Neutrophil (primary cell): ENCODE data around the gene PAH.
"Not testable (repeated sequence)": the region's sequence is repeated elsewhere in the genome, so short reads cannot be mapped to it uniquely, and the experiment has no call there.

ENCODE experiments used
- H3K27ac ChIP-seq: fragments of 200-600 bp; sonication (generic); 2 replicates; pipeline ENCODE4 v1.5.1; 2016; ENCODE audit warnings: mild to moderate bottlenecking, moderate library complexity
- H3K27me3 ChIP-seq: fragments of 200-600 bp; sonication (generic); 2 replicates; pipeline ENCODE4 v1.6.0; 2016; ENCODE audit warnings: mild to moderate bottlenecking
- H3K36me3 ChIP-seq: fragments of 200-600 bp; sonication (generic); 2 replicates; pipeline ENCODE4 v1.5.1; 2017
- H3K4me1 ChIP-seq, 2 experiments: fragments of 200-600 bp in 1 of 2; sonication (generic) in 1 of 2; 1 replicate in 1 of 2; 2 replicates in 1 of 2; pipeline versions ENCODE4 v1.5.1 to v1.6.1; 2013 to 2016; ENCODE audit warnings: low read depth in 1 of 2, low read length in 1 of 2, mild to moderate bottlenecking in 1 of 2, moderate library complexity in 1 of 2; ENCODE audit not compliant: control insufficient read depth in 1 of 2, insufficient read depth in 1 of 2
- H3K4me3 ChIP-seq, 2 experiments: fragments of 200-600 bp in 1 of 2; sonication (generic) in 1 of 2; 1 replicate in 1 of 2; 2 replicates in 1 of 2; pipeline ENCODE4 v1.5.1; 2013 to 2016; ENCODE audit warnings: low read depth in 1 of 2, low read length in 1 of 2, mild to moderate bottlenecking in 1 of 2, moderate library complexity in 1 of 2
- H3K9me3 ChIP-seq: fragments of 200-600 bp; sonication (generic); 2 replicates; pipeline ENCODE4 v1.5.1; 2016
- TF ChIP-seq, protein P1 (sequence below): fragments of 200-600 bp; sonication (generic); IDR thresholded peaks from 2 replicates; pipeline ENCODE4 v1.5.1; 2016; ENCODE audit warnings: antibody characterized with exemption

PAH gene

DNA sequence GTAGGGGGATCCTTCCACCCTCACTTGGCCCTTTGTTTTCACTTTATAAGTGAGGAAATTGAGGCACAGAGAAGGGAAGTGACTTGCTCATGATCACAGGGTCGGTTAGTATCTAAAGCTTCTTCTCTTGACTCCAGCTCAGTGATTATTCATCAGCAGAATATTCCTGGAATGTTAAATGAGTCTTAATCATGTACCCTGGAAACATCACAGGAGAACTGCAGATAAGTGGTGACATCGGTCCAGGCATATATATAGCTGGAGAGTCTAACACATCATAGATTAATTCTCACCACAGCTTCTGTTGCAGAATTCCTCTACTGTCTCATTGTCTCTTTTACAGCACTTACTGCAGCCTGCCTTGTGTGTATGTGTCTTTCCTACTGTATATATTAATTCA, 69.9 kb downstream of the PAH start:
- Histone ChIP-seq H3K27ac (no peak overlapping the region), H3K36me3 (no peaks in the 10 kb centered on the region), H3K4me3 (no peak overlapping the region), H3K27me3 (no peaks in the 10 kb centered on the region), H3K9me3 (no peaks in the 10 kb centered on the region), H3K4me1 (no peaks in the 10 kb centered on the region)
- TF ChIP-seq, protein P1, sequence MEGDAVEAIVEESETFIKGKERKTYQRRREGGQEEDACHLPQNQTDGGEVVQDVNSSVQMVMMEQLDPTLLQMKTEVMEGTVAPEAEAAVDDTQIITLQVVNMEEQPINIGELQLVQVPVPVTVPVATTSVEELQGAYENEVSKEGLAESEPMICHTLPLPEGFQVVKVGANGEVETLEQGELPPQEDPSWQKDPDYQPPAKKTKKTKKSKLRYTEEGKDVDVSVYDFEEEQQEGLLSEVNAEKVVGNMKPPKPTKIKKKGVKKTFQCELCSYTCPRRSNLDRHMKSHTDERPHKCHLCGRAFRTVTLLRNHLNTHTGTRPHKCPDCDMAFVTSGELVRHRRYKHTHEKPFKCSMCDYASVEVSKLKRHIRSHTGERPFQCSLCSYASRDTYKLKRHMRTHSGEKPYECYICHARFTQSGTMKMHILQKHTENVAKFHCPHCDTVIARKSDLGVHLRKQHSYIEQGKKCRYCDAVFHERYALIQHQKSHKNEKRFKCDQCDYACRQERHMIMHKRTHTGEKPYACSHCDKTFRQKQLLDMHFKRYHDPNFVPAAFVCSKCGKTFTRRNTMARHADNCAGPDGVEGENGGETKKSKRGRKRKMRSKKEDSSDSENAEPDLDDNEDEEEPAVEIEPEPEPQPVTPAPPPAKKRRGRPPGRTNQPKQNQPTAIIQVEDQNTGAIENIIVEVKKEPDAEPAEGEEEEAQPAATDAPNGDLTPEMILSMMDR, result no peak

DNA sequence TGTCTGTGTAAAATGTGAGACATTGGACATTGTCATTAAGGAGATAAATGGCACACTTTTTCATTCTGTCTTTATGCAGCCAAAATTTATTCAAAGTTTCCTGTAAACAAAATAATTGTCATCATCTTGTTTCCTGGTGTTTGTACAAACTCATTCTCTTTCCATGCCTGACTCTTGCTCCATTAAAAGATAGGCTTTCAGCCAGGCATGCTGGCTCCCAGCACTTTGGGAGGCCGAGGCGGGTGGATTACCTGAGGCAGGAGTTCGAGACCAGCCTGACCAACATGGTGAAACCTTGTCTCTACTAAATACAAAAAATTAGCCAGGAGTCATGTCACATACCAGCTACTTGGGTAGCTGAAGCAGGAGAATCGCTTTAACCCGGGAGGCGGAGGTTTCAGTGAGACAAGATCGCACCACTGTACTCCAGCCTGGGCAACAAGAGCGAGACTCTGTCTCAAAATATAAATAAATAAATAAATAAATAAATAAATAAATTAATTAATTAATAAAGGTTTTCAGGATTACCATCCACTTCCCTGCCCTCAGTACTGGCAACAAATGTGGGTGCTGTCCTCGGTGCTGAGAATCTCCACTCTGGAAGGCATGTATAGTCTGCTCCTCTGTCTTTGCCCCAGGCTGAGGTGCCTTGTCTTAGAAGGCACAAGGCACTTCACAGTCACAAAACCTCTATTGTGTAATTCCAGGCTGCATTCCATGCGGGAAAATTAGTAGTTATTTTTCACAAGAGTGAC, 83.2 kb downstream of the PAH start:
- TF ChIP-seq, protein P1, result no peak
- H3K36me3 ChIP-seq, result no peaks in the 10 kb centered on the region
- H3K9me3 ChIP-seq, result no peaks in the 10 kb centered on the region
- H3K27ac ChIP-seq, result no peak overlapping the region
- H3K4me1 ChIP-seq, result no peaks in the 10 kb centered on the region
- no peaks in the 10 kb centered on the region for H3K27me3 ChIP-seq
- H3K4me3 ChIP-seq, result no peak overlapping the region

DNA sequence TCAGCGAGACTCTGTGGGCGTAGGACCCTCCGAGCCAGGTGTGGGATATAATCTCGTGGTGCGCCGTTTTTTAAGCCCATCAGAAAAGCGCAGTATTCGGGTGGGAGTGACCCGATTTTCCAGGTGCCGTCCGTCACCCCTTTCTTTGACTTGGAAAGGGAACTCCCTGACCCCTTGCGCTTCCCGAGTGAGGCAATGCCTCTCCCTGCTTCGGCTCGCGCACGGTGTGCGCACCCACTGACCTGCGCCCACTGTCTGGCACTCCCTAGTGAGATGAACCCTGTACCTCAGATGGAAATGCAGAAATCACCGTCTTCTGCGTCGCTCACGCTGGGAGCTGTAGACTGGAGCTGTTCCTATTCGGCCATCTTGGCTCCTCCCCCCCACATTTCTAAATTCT, 84.2 kb downstream of the PAH start:
- H3K9me3 ChIP-seq, H3K27me3 ChIP-seq, H3K4me1 ChIP-seq, H3K27ac ChIP-seq, H3K36me3 ChIP-seq, H3K4me3 ChIP-seq: not testable (repeated sequence)

DNA sequence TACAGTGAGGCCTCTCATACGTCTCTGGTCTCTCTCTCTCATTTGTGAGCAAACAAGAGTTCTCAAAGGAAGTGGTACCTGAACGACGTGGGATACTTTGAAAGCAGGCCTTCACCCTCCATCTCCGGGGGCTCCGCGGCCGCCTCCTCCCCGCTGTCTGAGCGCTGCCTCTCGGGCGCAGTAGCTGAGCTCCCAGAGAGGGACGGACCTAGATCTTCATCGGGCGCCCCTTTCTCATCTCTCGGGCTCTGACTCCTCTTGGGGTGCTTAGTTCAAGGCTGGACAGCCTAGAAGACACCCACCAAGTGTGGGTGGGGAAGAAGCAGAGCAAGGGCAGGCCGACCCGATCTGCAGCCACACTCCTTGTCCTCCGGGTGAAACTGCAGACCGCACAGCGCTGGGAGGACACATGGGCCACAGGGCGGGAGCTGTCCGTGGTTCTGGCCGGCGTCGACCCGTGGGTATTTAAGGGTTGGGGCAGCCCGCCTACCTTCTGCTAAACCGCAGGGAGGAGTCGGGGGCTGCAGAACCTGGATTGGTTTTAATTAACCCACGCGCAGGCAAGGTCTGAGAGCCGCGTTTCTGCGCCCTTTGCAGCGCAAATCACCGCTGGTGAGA, 92.7 kb downstream of the PAH start:
- H3K27me3 ChIP-seq, result peaks cover 33% of the 10 kb centered on the region
- no peaks in the 10 kb centered on the region for H3K36me3 ChIP-seq
- H3K4me3 ChIP-seq, result no peak overlapping the region
- TF ChIP-seq, protein P1, result no peak
- H3K27ac ChIP-seq, result no peak overlapping the region
- no peaks in the 10 kb centered on the region for H3K4me1 ChIP-seq
- H3K9me3 ChIP-seq, result no peaks in the 10 kb centered on the region

DNA sequence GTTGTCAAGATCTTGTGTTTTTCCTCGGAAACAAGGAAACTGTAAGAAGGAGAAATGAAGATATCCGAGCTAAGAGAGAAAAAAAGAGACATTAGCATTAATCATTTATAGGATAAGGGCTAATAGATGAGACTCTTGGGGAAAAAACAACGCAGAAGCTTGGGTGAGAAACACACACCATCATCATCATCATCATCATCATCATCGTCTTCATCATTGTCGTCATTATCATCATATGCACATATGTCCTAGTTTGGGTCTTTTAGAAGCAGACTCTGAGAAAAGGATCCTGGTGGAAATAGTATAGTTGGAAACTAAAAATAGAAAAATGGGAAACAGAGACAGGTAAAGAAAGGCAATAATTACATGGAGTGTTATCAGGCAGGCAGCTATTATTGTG, 95.9 kb downstream of the PAH start:
- Histone ChIP-seq H3K36me3 (no peaks in the 10 kb centered on the region), H3K4me3 (no peak overlapping the region), H3K9me3 (no peaks in the 10 kb centered on the region), H3K27me3 (peaks cover 31% of the 10 kb centered on the region), H3K27ac (no peak overlapping the region), H3K4me1 (no peaks in the 10 kb centered on the region)
- TF ChIP-seq, protein P1, result no peak

DNA sequence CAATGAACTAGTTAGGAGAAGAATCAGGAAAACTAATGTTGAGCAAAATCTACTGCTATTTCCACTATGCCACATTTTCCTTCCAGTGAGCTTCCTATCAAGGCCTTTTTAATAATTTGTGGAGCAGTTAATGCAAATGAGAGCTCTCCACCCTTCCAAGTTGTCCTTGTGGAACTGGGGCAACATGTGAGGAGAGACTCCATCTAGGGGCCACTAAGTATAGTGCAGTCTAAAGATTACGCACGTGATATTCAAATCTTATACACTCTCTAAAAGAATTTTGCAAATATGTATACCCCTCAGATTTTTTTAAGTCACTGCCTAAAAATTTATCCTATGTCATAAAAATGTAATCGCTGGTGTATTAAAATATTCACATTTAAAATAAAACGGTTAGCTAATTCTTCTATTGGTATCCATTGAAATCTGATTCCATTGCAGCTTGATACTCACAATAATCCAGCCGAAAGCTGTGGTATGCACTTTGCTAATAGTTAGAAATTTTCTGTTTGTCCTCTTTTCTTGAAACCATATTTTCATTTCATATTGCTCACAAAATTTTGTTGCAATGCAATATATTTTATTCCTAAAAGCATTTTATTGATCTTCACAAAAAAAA, 100.1 kb downstream of the PAH start:
- no peaks in the 10 kb centered on the region for H3K9me3 ChIP-seq
- TF ChIP-seq, protein P1, result no peak
- no peaks in the 10 kb centered on the region for H3K4me1 ChIP-seq
- no peaks in the 10 kb centered on the region for H3K36me3 ChIP-seq
- no peak overlapping the region for H3K27ac ChIP-seq
- peaks cover 14% of the 10 kb centered on the region for H3K27me3 ChIP-seq
- no peak overlapping the region for H3K4me3 ChIP-seq
